Spleen (tissue), 7 donors: ENCODE measurements around the gene SPATS2.

Experiments
- CTCF ChIP-seq, 11 experiments: fragments of 200-600 bp in 7 of 11; fragments of 450-650 bp in 4 of 11; sonication (generic) in 4 of 11; IDR thresholded peaks in 8 of 11; conservative IDR thresholded peaks in 3 of 11; 1 replicate in 7 of 11; 2 replicates in 4 of 11; pipeline versions ENCODE4 v1.4.0 to v1.8.0; 2016 to 2021; ENCODE audit warnings: antibody characterized with exemption in 11 of 11, inconsistent platforms in 4 of 11, mild to moderate bottlenecking in 1 of 11
- POLR2A ChIP-seq, 3 donors: fragments of 450-650 bp; IDR thresholded peaks; one replicate each; pipeline ENCODE4 v1.5.1; 2017; ENCODE audit warnings: antibody characterized with exemption in 3 of 3, mild to moderate bottlenecking in 1 of 3
- POLR2AphosphoS5 ChIP-seq, 3 donors: sonication (generic); formaldehyde crosslinking; IDR thresholded peaks; one replicate each; pipeline ENCODE4 v1.5.1; 2017; ENCODE audit warnings: antibody characterized with exemption in 3 of 3
- donor health status: DM: no; HTN: no; CAD: no; lungs with moderate emphysema.
- donor health status: DM: no; HTN: no; CAD: no.
- donor health status: DM: no; HTN: no; CAD: no.

- TF ChIP-seq POLR2A (IDR thresholded peaks at IDR 0.05), result no peak
- no peak for TF ChIP-seq CTCF (IDR thresholded peaks at IDR 0.05 in 8 of 11, conservative IDR thresholded peaks at IDR 0.05 in 3 of 11)
- TF ChIP-seq POLR2AphosphoS5 (IDR thresholded peaks at IDR 0.05), result no peak
Measured at GRCh38 chr12:49349266-49349665, 18.0 kb upstream of the SPATS2 start.
